GM19467 (cell line): ENCODE data around the gene R3HDM1.

Experiments
- ATAC-seq: cut with Tn5 transposase; IDR thresholded peaks from one replicate; pipeline ENCODE4 v1.9.1; 2021; ENCODE audit warnings: mild to moderate bottlenecking, moderate library complexity; ENCODE audit not compliant: unreplicated experiment

Gene R3HDM1

GRCh38 chr2:135773319-135773718 lies 242.0 kb downstream of the R3HDM1 start:
- ATAC-seq, result no peak

- no peak for ATAC-seq
Observed at GRCh38 chr2:135773917-135774316, 242.6 kb downstream of the R3HDM1 start.
